ENCODE data around the gene MMRN2.

The MMRN2 gene

DNA sequence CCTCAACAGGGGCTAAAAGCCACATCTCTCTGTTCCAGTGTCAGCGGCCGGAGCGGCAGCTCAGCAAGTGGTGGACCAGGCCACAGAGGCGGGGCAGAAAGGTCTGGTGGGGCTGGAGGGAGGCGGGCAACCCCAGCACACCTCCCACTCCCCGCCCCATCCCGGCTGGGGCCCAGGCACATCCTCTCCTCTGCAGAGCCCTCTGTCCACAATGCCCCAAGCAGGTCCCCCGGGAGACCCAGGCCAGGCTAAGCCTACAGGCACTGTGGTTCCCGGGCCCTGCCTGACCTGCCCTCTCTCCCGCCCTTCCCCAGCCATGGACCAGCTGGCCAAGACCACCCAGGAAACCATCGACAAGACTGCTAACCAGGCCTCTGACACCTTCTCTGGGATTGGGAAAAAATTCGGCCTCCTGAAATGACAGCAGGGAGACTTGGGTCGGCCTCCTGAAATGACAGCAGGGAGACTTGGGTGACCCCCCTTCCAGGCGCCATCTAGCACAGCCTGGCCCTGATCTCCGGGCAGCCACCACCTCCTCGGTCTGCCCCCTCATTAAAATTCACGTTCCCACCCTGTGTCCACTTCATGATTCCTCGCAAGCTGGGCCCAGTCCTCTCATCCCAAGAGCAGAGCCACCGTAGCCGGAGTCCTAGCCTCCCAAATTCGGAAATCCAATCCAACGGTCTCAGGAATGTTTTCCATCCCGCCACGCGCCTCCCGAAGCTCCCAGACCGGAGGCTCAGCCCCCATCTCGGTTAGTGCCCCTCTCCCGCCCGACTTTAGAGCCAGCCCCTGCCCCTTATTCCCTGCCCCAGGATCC, 13.0 kb upstream of the MMRN2 start:
- no peak for DNase-seq (ENCODE audit: low read depth in 2 of 2)

DNA sequence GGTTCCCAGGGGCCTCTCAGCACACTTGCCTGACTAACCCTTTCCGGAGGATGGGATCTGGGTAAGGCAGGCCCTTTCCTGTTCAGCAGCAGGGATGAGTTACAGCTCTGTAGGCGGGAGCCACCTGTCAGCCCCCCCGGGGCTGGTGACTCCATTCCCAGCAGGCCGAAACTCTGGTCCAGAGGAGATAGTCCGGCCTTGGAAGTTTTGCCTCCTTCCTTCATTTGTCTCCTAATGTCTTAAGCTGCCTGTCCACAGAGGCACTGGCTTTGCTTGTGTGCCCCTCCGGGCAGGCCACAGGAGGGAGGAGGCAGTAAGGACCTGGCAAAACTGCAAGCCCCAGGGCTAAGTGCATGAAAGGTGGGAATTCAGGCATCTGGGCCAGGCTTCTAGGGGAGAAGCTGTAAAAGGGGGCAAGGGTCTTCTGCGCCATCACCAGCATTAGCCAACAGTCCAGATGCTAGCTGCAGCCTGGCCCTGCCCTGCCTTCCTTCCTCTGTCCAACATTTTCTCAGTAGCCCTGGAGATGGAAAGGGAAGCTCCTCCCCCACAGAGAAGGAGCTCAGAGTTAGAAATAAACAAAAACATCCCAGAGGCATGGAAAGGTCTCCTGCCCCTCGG, 12.1 kb upstream of the MMRN2 start:
- no peak for DNase-seq (ENCODE audit: low read depth in 2 of 2)

DNA sequence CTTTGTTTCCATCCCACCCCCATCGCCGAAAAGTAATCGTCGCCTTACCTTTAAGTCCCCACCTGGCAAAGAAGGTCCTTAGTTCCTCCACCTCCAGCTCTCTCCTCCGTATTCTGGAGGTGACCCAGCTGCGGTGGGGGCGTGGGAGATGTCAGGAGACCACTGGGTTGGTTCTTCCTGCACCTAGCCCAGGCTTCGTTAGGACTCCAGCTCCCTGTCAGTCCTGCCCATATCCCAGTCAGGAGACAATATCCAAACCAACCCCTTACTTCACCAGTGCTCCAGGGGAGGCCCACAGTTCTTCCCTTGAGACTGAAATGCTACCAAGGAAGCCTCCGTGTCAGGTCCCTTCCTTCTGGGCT, 11.6 kb upstream of the MMRN2 start:
- DNase-seq (ENCODE audit: low read depth in 2 of 2), result no peak

DNA sequence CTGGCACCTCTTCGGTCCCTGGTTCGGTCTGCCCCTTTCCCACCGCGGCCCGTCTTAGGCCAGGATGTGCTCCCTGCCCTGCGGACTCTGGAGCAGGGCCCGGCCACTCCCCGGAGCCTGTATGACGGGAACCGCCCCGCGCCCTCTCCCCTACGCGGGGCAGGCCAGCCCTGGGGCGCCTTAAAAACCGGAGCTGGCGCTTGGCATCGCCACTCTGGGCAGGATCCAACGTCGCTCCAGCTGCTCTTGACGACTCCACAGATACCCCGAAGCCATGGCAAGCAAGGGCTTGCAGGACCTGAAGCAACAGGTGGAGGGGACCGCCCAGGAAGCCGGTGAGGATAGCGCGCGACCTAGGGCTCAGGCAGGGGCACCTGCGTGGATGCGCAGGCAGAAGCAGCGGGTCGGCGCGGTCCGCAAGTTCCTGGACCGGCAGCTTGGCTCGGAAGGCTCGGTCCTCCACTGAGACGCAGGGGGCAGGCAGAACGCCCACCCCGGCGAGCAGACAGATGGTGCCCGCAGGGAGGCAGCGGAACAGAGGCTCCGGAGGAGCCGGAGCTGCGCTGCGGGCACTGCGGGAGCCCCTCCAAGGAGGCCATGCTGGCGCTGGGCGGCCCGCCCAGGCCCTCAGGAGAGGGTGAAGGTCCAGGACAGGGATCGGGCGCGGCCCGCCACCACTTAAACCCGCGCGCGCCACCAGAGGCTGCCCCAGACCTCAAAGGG, 11.0 kb upstream of the MMRN2 start, which contains the start of gene ADIRF:
Gene ADIRF, plus strand, starts transcription at position 212 of the 723 bp plus-strand sequence. Its CDS starts 63 bp downstream, at position 275.
- no peak for DNase-seq (ENCODE audit: low read depth in 2 of 2)

DNA sequence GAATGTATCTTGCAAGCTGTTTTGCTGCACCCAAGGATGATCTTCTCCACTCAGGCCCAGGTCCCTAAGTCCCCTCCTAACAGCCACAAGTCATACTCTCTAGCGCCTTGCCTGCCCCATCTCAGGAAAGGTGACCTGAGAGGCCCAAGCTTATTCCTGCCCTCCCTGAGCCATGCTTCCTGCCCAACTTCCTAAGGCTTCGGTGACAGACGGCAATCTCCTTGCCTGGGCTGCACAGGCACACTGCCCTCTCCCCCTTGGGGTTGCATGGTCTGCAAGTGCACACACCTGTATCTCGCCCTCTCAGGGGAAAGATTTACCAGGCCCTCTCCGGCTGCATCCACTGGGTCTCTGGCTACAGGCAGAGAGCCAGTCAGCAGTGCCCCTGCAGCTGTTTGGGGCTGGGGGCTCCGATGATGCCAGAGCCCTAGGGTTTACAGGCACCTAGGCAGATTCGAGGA, 10.1 kb upstream of the MMRN2 start:
- no peak for DNase-seq (ENCODE audit: low read depth in 2 of 2)

DNA sequence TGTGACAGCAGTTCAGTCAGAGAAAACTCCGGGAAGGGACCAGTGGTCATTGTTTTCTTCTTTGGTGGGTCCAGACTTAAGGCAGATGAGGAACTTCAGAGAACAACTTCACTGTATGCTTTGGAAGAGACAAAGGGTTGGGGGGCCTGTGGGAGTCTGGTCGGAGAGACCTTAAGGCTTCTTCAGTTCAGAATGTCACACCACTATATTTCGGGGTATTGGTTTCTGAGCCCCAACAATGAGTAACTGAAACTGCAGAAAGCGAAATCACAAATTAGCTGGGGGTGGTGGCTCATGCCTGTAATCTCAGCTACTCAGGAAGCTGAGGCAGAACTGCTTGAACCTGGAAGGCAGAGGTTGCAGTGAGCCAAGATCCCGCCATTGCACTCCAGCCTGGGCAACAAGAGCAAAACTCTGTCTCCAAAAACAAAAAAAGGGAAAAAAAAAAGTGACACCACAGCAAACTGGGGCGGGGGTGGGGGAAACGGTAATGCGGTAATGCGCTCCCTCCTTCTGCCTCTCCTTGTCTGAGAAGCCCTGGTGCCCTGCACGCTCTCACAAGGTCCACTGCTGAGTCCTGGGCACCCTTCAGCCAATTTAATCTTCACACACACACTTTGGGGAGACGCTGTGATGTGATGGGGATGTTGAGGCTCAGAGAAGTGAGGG, 8.7 kb upstream of the MMRN2 start:
- no peak for DNase-seq (ENCODE audit: low read depth in 2 of 2)

DNA sequence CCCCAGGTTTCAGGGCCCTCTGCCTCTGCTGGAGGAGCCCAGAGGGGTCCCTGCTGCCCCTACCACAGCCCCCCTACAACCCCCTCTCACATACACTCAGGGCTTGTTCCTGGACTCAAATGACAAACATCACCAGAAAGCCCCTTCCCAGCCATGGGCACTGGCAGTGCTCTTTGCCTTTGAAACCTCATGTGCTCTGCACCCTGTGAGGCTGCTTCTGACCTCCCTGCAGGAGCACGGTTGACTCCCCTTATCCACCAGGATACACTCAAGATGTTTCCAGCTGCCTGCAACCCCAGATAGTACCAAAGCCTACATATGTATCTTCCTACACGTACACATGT, 7.4 kb upstream of the MMRN2 start:
- no peak for DNase-seq (ENCODE audit: low read depth in 2 of 2)

DNA sequence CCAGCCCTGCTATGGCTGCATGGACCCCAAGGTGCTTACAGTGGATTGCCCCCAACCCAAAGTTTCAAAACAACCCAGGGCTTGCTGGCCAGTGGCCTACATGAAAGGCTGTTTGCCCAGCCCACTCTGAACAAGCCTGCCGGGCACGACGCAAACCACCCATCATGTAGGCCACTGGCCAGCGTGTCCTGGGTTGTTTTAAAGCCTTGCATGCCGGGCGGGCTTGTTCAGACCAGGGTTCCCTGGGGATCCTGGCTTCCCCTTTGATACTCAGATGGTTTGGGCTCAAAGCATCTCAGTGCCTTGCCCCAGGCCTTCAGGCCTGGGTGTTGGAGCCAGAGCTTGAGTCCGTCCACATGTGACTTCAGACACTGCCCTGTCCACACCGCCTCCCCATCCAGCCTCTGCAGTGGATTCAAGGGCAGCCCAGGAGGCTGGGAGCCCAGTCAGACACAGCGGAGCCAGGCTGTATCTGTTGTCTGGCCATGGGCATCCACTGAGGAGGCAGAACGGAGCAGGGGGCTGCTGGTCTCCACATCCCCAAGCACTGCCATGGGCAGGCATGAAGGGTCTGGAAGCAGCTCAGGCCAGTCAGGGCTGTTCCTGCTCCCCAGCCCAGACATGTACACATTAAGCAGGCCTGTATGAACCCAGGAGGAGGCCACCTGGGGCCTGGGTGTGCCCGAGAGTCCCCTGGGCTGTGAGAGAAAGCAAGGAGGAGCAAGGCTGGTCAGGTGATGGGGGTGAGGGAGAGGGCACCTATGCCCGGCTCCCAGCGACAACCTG, 6.8 kb upstream of the MMRN2 start:
- DNase-seq (ENCODE audit: low read depth in 2 of 2), result no peak

DNA sequence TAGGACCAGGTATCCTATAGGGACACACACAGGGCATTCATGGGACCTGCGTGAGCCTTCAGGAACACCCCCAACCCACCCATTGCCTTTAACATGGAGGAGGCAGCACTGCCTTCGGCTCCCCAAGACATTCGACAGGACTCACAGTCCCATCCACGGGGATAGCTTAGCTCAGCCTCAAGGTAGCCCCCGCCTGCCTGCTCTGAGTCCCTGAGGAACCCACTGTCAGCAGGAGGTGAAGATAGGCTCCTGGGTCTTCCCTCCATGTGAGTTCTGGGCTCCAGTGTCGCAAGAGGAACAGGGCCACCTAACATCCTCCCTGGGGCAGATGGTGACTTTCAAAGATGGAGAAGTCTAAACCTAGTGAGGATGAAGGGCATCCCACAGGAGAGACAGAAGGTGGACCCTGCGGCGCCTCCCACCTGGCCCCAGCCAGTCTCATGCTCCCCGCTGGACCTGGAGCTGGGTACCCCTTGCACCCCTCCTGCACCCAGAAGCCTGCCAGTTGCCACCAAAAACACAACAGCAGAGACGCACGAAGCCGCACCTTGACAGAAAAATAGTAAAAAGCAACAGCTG, 6.0 kb upstream of the MMRN2 start:
- no peak for DNase-seq (ENCODE audit: low read depth in 2 of 2)

DNA sequence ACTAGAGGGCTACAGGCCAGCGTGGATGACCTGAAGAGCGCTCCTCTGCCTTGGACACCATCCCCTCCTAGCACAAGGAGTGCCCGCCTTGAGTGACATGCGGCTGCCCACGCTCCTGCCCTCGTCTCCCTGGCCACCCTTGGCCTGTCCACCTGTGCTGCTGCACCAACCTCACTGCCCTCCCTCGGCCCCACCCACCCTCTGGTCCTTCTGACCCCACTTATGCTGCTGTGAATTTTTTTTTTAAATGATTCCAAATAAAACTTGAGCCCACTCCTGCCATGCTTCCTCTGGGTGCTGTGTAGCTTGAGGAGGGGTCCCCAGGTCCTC, 5.5 kb upstream of the MMRN2 start:
- DNase-seq (ENCODE audit: low read depth in 2 of 2), result no peak

DNA sequence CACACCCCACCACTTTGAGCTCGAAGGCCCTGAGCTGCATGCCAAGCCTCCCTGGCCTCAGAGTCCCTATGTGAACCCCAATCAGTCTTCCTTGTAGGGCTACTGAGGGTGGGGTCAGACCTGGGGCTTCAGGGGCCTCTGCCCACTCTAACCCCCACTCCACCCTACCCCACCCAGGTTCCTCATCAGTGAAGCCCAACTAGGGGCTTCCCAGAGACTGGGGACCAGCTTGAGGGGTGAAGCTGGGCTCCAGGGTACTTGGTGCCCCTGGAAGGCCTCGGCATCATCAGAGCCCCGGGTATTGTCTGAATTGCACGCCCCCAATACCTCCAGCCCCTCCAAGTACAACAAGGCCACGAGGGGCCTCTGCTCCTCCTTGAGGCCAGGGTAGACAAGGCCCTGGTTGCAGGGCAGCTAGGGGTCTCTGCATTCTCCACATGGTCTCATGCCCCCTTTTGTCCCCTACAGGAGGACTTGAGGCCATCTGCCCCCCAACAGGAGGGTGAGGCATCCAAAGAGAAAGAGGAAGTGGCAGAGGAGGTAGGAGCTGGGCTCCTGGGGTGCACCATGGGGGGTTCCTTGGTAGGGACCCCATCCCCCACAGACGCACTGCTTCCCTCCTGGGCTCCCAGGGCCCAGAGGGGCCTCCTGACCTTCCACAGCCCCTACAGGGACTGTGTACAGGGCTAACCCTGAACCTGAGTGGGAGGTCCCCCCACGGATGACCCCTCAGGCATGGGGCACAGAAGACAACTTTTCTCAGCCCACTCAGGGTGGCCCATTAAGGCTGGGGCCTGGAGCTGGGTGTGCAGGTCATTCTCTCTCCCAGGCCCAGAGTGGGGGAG, 4.9 kb upstream of the MMRN2 start:
- no peak for DNase-seq (ENCODE audit: low read depth in 2 of 2)

DNA sequence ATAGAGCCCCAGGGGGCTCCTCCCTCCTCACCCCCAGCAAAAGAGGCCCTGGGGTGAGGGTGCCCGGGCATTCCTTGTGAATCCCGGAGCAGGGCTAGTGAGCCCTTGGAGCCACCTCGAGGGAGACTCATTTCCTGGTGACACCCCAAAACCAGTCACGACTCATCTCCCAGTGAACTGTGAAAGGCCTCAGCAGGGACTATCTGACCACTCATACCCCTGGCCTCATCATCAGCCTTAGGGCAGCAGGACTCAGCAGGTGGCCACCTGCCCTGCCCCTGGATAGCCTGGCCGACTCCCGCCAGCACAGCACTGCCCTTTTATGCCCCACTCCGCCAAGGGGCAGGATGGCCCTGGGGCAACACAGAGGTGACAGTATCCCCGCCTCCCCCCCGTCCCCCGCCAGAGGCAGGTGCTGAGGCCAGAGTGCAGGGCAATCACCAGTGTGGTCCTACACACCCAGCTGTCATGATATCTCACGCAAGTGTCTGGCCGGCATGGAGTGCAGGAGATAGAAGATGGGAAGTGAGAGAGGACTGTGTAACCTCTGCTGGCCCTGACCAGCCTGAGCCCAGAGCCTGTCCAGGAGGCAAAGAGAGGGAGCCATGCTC, 4.2 kb upstream of the MMRN2 start:
- no peak for DNase-seq (ENCODE audit: low read depth in 2 of 2)

DNA sequence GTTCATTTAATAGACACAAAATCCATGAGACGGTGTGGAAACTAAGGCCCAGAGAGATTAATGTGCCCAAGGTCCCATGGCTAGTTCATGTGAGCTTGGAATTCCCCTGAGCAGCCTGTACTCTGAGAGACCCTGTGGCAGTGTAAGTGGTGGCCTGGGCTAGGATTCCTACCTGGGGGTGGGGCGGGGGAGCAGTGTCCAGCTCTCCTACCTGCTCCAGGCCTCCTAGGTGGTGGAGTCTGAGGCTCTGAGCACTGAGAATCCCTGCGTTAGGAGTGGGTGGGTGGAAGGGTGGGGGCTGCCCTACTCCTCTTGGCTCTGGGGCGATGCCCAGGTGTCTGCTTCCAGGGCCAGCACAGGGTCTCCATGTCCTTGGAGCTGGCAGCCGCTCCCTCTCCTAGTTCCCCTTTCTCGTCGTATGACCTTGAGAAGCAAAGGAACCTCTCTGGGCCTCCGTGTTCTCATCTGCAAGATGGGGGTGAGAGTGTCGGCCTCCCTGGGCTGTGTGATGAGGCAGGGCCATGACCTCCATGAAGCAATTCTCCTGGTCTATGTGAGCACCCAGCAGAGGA, 3.5 kb upstream of the MMRN2 start:
- no peak for DNase-seq (ENCODE audit: low read depth in 2 of 2)

DNA sequence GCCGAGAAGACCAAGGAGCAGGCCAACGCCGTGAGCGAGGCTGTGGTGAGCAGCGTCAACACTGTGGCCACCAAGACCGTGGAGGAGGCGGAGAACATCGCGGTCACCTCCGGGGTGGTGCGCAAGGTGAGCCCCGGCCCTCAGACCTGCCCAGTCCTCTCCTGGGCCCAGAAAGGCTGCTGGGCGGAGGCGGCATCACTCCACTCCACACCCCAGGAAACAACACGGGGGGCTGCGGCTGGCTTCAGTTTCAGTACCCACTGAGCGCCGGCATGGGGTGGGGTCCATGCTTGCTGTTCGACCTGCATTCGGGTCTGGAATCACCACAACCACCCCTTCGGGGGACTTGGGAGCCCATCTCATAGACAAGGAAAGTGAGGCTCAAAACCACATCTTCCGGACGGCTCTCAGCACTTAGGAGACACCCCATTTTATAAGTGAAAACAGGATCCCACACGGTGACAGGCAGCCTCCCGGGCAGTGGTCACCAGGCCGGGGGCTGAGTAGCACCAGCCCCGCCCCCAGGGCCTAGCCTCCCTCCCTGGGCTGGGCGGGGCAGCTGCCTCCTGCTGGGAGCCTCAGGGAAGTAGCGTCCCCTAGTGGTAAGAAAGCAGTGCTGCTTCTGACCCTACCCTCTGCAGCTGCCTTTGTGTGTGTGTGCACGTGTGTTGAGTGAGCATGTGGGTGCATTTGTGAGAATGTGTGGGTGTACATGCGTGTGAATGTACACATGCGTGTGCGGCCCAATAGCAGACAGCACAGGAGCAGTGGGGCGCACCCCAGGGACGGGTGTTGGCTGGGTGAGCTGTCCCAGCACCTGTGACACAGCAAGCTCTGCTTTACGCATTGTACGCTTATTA, 2.8 kb upstream of the MMRN2 start:
- DNase-seq (ENCODE audit: low read depth in 2 of 2), result peak in 1 of 2 donors; percentile 28

DNA sequence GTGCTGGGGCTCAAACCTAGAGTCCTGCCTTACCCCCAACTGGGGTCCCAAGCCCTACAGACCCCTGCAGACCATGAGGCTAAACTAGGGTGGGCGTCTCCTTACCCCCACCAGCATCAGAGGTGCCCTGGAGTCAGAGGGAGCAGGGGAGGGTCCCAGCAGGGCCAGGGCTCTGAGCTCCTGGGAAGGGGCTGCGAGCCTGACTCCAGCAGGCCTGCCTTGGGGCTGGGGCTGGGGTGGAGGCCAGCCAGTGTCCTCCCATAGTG, 2.3 kb upstream of the MMRN2 start:
- DNase-seq (ENCODE audit: low read depth in 2 of 2), result no peak

DNA sequence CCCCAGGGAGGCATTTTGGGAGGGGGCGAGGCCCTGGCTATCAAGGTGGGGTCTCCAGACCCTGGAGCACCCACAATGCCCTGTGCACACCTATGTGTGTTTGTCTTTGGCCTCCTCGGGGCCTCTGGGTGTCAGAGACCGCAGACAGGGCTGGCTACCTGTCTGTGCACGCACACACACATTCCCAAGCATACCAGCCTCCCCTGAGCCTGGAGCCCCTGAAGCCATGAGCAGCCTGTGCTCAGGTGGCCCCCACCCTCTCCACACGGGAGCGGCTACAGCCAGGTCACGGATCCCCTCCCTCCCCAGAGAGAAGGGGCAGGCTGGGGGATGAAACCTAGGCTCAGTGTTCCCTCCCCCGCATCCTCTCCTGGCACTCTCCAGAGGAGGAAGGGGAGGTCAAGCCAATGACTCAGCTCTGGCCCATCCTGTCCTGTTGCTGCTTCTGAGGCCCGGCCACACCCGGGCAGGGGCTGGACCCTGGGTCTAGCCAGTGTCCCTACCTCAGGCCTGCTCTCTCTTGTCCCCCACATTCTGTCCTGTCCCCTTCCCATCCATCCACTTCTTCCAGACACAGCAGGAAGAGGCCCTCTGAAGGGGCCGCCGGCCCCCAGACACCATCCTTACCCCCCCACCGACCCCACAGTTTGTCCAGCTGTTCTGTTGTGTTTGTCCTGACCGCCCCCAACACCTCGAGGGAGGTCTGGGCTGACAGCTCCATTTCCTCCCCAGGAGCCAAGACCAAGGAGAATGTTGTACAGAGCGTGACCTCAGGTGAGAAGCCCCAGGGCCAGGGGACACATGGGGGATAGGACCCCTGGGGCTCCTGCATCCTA, 1.7 kb upstream of the MMRN2 start:
- no peak for DNase-seq (ENCODE audit: low read depth in 2 of 2)

DNA sequence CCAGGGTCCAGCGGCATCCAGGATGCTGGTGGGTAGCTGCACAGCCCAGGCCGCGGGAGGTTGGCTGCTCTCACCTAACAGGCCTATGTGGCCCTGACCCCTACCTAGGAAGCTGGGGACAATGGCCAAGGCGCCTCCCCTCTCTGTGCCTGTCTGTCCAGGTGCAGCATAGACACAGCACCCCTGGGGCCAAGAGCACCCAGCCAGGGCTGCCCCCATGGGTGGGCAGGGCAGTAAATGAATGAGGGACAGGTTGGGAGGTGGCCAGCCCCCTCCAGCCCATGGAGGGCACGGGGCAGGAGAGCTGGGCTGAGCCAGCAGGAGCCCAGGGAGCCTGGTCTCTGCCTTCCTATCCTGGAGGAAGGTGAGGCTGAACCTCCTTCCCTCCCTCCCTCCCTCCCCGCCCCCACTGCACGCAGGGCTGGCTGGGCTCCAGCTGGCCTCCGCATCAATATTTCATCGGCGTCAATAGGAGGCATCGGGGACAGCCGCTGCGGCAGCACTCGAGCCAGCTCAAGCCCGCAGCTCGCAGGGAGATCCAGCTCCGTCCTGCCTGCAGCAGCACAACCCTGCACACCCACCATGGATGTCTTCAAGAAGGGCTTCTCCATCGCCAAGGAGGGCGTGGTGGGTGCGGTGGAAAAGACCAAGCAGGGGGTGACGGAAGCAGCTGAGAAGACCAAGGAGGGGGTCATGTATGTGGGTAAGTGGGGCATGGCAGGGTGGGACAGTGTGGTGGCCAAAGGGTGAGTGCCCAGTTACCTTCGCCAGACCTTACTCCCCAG, 893 bp upstream of the MMRN2 start, which contains the start of gene SNCG:
Gene SNCG, plus strand, starts transcription at position 484 of the 785 bp plus-strand sequence. Its CDS starts 99 bp downstream, at position 583.
- DNase-seq (ENCODE audit: low read depth in 2 of 2), result no peak

Measured in stimulated activated CD4-positive, alpha-beta T cell treated with anti-CD3 and anti-CD28 coated beads, Interleukin-4, amount 100 ng/mL, for 48 hours (primary cell).